Measurements from ENCODE around the gene SYCE3.
"Not testable (repeated sequence)": the region's sequence is repeated elsewhere in the genome, so short reads cannot be mapped to it uniquely, and the experiment has no call there.

The SYCE3 gene

DNA sequence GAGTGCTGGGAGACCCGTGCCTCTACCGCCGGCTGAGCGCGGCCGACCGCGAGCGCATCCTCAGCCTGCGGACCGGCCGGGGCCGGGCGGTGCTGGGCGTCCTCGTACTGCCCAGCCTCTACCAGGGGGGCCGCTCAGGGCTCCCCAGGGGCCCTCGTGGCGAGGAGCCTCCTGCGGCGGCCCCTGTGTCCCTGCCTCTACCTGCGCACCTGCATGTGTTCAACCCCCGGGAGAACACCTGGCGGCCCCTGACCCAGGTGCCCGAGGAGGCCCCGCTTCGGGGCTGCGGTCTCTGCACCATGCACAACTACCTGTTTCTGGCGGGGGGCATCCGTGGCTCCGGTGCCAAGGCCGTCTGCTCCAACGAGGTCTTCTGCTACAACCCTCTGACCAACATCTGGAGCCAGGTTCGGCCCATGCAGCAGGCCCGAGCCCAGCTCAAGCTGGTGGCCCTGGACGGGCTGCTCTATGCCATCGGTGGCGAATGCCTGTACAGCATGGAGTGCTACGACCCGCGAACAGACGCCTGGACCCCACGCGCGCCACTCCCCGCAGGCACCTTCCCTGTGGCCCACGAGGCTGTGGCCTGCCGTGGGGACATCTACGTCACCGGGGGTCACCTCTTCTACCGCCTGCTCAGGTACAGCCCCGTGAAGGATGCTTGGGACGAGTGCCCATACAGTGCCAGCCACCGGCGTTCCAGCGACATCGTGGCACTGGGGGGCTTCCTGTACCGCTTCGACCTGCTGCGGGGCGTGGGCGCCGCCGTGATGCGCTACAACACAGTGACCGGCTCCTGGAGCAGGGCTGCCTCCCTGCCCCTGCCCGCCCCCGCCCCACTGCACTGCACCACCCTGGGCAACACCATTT, 13.6 kb downstream of the SYCE3 start:
- DNase-seq (ENCODE audit: low spot score): no peak

- DNase-seq (ENCODE audit: low spot score): no peak
Measured at GRCh38 chr22:50548040-50548920, 14.4 kb downstream of the SYCE3 start.

GRCh38 chr22:50547263-50547985, 15.3 kb downstream of the SYCE3 start:
- DNase-seq (ENCODE audit: low spot score): no peak

DNA sequence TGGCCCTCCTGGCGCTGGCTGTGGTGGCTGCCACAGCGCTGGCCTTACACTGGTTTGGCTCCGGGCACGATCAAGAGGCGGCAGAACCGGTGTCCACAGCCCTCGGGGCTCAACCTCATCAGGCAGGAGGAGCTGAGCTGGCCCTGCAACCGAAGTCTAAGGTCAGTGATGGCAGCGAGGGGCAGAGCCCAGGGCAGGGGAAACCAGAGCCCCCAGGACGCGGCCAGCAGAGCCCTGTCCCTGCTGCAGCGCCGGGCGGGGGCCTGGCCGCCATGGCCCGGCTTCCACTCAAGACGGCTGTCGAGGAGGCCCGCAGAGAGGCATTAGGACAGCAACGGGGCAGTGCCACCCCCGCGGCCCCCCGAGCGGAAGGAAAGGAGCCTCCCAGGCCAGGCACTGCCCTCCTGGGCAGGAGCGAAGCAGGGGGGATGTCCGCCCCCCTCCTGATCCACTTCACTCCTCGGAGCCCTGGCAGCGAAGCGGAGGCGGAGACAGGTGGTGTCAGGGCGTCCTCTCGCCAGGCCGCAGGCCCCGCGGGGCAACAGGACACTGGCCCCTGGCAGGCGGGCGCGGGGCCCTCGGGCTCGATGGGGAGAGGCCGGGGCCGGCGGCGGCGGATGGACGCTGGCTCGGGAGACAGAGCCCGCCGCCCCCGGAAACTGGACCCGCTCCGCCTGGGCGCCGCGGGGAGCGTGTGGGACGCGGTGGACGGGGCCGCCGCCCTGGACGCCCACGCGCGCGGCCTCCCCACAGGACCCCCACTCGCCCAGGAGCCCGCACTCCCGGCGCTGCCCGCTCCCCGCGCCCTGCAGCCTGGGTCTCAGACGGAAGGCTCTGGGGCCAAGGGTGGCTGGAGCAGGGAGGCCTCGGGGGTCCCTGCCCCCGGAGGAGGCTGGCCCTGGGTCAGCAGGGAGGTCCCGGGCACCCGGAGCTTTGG, 16.1 kb downstream of the SYCE3 start:
- DNase-seq (ENCODE audit: low spot score): no peak

- DNase-seq (ENCODE audit: low spot score): no peak
Measured at GRCh38 chr22:50545522-50546325, 17.0 kb downstream of the SYCE3 start, which contains the start of gene KLHDC7B. TSS of gene KLHDC7B (plus strand) at chr22:50545899. CDS start at chr22:50546244, 345 bp downstream.

GRCh38 chr22:50544746-50545253, 17.9 kb downstream of the SYCE3 start:
- DNase-seq (ENCODE audit: low spot score): no peak

- DNase-seq (ENCODE audit: low spot score): no peak
Measured at GRCh38 chr22:50544078-50544745, 18.5 kb downstream of the SYCE3 start.

DNA sequence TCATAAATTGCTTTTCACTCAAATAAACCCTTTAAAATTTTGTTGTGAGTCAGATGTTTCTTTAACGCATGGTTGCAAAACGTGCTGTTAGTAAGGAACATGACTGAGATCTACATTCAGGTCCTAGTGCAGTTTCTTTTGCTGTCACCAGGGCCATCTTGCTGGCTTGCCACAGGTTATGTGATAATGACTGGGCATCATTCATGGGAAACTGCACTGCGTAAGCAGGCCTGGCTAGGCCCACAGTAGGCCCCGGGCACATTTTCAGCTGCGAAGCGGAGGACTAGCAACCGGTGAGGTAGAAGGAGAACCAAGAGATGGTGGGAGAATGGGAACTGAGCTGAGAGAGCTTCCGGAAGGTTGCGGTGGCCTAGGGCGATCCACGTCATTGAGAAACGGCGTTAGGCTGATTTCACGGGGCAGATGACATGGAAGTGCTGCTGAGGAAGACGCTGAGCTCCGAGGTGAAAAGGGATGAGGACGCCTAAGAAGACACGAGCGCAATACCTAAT, 20.2 kb downstream of the SYCE3 start:
- no peak for DNase-seq (ENCODE audit: low spot score)

DNA sequence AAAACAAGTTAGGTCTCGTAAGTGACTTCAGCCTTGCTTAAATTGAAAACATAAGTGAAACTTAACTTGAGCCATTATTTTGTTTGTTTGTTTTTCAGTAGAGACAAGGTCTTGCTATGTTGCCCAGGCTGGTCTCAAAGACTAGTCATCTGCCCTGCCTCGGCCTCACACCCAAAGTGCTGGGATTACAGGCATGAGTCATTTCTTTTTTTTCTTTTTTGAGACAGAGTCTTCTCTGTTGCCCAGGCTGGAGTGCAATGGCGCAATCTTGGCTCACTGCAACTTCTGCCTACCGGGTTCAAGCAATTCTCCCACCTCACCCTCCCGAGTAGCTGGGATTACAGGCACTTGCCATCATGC, 21.1 kb downstream of the SYCE3 start:
- not testable (repeated sequence) for DNase-seq (ENCODE audit: low spot score)

GRCh38 chr22:50540381-50540780, 22.3 kb downstream of the SYCE3 start:
- DNase-seq (ENCODE audit: low spot score): no peak

- DNase-seq (ENCODE audit: low spot score): no peak
Measured at GRCh38 chr22:50537765-50538164, 25.0 kb downstream of the SYCE3 start.

- no peak for DNase-seq (ENCODE audit: low spot score)
Measured at GRCh38 chr22:50536226-50536625, 26.5 kb downstream of the SYCE3 start.

DNA sequence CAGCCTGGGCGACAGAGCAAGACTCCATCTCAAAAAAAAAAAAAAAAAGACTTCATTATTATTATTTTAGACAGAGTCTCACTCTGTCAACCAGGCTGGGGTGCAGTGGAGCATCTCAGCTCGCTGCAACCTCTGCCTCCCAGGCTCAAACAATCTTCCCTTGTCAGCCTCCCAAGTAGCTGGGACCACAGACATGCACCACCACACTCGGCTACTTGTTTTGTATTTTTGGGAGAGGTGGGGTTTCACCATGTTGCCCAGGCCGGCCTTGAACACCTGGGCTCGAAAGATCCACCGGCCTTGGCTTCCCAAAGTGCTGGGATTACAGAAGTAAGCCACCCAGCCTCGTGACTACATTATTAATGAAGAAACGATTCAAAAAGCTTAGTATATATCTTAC, 27.6 kb downstream of the SYCE3 start:
- no peak for DNase-seq (ENCODE audit: low spot score)

- not testable (repeated sequence) for DNase-seq (ENCODE audit: low spot score)
Measured at GRCh38 chr22:50533856-50534711, 28.6 kb downstream of the SYCE3 start.

DNA sequence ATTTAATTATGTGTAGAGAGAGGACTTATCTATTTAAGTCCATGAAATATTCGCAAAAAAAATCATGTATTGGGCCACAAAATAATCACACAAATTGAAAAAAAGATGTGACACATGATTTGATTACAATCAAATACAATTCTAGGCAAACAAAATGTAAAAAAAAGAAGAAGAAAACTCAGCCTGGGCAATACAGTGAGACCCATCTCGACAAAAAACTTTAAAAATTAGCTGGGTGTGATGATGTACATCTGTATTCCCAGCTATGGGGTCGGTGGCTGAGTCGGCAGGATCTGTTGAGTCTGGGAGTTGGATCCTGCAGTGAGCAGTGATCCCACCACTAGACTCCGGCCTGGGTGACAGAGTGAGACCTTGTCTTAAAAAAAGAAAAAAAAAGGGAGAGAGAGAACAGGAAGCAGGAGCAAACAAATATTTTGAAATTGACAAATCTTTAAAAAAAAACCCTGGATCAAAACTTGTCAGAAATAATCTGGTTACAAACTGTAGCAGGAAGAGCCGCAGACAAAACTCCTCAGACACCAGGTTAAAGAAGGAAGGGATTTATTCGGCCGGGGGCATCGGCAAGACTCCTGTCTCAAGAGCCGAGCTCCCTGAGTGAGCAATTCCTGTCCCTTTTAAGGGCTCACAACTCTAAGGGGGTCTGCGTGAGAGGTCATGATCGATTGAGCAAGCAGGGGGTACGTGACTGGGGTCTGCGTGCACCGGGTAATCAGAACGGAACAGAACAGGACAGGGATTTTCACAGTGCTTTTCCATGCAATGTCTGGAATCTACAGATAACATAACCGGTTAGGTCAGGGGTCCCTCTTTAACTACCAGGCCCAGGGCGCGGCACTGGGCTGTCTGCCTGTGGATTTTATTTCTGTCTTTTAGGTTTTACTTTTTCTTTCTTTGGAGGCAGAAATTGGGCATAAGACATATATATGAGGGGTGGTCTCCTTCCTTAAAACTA, 29.6 kb downstream of the SYCE3 start:
- DNase-seq (ENCODE audit: low spot score): no peak

DNA sequence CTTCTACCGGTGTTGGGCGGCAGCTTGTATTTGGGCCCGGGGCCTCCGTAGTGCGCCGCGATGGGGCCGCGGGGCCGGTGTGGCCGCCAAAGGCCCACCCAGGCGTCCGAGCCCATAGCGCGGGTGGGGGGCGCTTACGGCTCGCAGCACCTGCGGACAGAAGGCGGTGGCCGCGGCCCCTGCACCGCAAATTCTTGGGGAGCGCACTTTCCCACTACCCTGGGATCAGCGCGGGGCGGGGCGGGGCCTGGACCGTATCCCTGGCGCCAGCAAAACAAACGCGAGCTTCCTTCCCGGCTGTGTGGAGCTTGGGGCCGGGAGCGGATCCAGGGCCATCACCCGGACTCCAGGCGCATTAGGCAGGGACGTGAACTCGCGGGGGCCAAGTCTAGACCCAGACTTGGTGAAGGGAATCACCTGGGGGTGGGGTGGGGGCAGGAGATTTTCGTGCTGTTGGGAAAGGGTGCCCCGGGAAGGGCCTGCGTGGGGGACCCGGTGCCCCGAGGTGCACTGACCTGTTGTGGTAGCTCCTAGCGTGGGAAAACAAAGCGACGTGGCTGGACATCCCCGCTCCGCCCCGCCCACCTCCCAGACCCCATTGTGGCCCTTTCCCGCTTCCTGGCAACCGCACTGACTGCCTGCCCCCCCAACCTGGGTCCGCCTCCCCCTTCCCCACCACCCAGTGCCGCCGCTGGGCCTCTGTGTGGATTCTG, 30.6 kb downstream of the SYCE3 start:
- DNase-seq (ENCODE audit: low spot score): no peak

All from hematopoietic multipotent progenitor cell treated with erythropoietin and hydrocortisone succinate and interleukin-3 and kit ligand, for 17 days (in vitro differentiated cells).